Right lobe of liver (tissue), 4 donors: ENCODE data around the gene RNF152.

ENCODE experiments used
- CTCF ChIP-seq, 4 donors: fragments of 200-600 bp in 3 of 4; fragments of 450-650 bp in 1 of 4; IDR thresholded peaks; one replicate each; pipeline versions ENCODE4 v1.5.1 to v1.8.0; 2016 to 2022; ENCODE audit warnings: antibody characterized with exemption in 4 of 4, mild to moderate bottlenecking in 2 of 4
- POLR2A ChIP-seq: fragments of 450-650 bp; IDR thresholded peaks from one replicate; pipeline ENCODE4 v1.6.1; 2017; ENCODE audit warnings: antibody characterized with exemption, mild to moderate bottlenecking
- donor health status: DM: no; HTN: no; CAD: no.
- donor health status: DM: no; HTN: no; CAD: no.
- donor health status: DM: no; HTN: yes; CAD: no.

- TF ChIP-seq CTCF (IDR thresholded peaks at IDR 0.05) (no peak), POLR2A (no peak)
Measured at GRCh38 chr18:61922435-61922834, 29.6 kb upstream of the RNF152 start.
